CD4-positive, CD25-positive, alpha-beta regulatory T cell (primary cell): ENCODE data around the gene OMP. TPM values are rescaled to one million over a fixed set of nuclear protein-coding genes. Genes with fewer than 3 reads are reported as not detected.
A peak's percentile ranks its signal among the peaks of the same experiment; 100 is the strongest.

Experiments
- ATAC-seq, 2 donors: fragments of 150-1000 bp; cut with Tn5 transposase; one replicate each; pipeline ENCODE4 v1.10.0; 2021; ENCODE audit warnings: low read depth in 2 of 2, moderate number of reproducible peaks in 2 of 2, moderate library complexity in 1 of 2
- DNase-seq, 3 donors: peaks; one replicate each; pipeline versions ENCODE4 v3.0.0 to v3.0.0-alpha.2; 2012 to 2022; ENCODE audit warnings: mixed read lengths in 1 of 3
- H3K27ac ChIP-seq: one replicate; pipeline ENCODE4 v1.7.0; 2013; ENCODE audit warnings: mild to moderate bottlenecking, low read length; ENCODE audit not compliant: insufficient read depth, poor library complexity, severe bottlenecking
- H3K27me3 ChIP-seq: one replicate; pipeline ENCODE4 v1.7.0; 2013; ENCODE audit warnings: low read length; ENCODE audit not compliant: control insufficient read depth, insufficient read depth
- H3K36me3 ChIP-seq: one replicate; pipeline ENCODE4 v1.7.0; 2013; ENCODE audit warnings: mild to moderate bottlenecking, low read length, moderate library complexity; ENCODE audit not compliant: control insufficient read depth, insufficient read depth
- H3K4me1 ChIP-seq: 2 replicates; pipeline ENCODE4 v1.7.0; 2013; ENCODE audit warnings: mild to moderate bottlenecking, low read length; ENCODE audit not compliant: insufficient read depth, control insufficient read depth, poor library complexity, severe bottlenecking
- H3K4me3 ChIP-seq: one replicate; pipeline ENCODE4 v1.7.0; 2013; ENCODE audit warnings: low read depth, mild to moderate bottlenecking, low read length, moderate library complexity
- H3K9me3 ChIP-seq, 2 experiments: 1 replicate in 1 of 2; 2 replicates in 1 of 2; pipeline ENCODE4 v1.7.0; 2013; ENCODE audit warnings: low read length in 2 of 2, mild to moderate bottlenecking in 1 of 2, moderate library complexity in 1 of 2; ENCODE audit not compliant: control insufficient read depth in 2 of 2
- H3K27ac Mint-ChIP-seq, 3 donors: one replicate each; pipeline ENCODE4 v1.8.0; 2020 to 2022; ENCODE audit warnings: mild to moderate bottlenecking in 3 of 3, mixed read lengths in 3 of 3, moderate library complexity in 2 of 3
- H3K27me3 Mint-ChIP-seq: one replicate; pipeline ENCODE4 v1.8.0; 2022; ENCODE audit warnings: mild to moderate bottlenecking, mixed read lengths
- H3K36me3 Mint-ChIP-seq: one replicate; pipeline ENCODE4 v1.8.0; 2020; ENCODE audit warnings: mixed read lengths
- H3K4me1 Mint-ChIP-seq, 4 donors: one replicate each; pipeline ENCODE4 v1.8.0; 2020 to 2022; ENCODE audit warnings: mixed read lengths in 4 of 4, mild to moderate bottlenecking in 1 of 4
- H3K4me3 Mint-ChIP-seq, 4 donors: one replicate each; pipeline ENCODE4 v1.8.0; 2020 to 2022; ENCODE audit warnings: mild to moderate bottlenecking in 4 of 4, mixed read lengths in 4 of 4, moderate library complexity in 3 of 4
- H3K9me3 Mint-ChIP-seq, 7 donors: one replicate each; pipeline ENCODE4 v1.8.0; 2020 to 2022; ENCODE audit warnings: mixed read lengths in 7 of 7, mild to moderate bottlenecking in 3 of 7, moderate library complexity in 2 of 7
- polyA plus RNA-seq, 4 donors: library from polyadenylated mRNA; unstranded; fragments of 300-500 nt; fragmentation: Illumina TruSeq; gene quantifications; one replicate each; pipeline ENCODE4 v1.2.3, GENCODE V29; 2021
- total RNA-seq: library from RNA; stranded (reverse); gene quantifications from one replicate; pipeline ENCODE4 v1.2.3, GENCODE V29; 2022

The OMP gene
- total and polyA plus RNA-seq, 5 donors from 2014 or later = not detected

GRCh38 chr11:77107950-77108349 lies 5.3 kb downstream of the OMP start:
- H3K4me1 ChIP-seq = no peaks in the 10 kb centered on the region
- DNase-seq = no peak
- no peaks in the 10 kb centered on the region for H3K36me3 ChIP-seq
- H3K9me3 ChIP-seq = no peaks in the 10 kb centered on the region
- no peaks in the 10 kb centered on the region for H3K36me3 Mint-ChIP-seq
- no peak for ATAC-seq
- no peak overlapping the region for H3K27ac Mint-ChIP-seq
- no peaks in the 10 kb centered on the region for H3K9me3 Mint-ChIP-seq
- peaks cover 4% of the 10 kb centered on the region for H3K27me3 Mint-ChIP-seq
- no peaks in the 10 kb centered on the region for H3K4me1 Mint-ChIP-seq
- H3K4me3 Mint-ChIP-seq = no peak overlapping the region
- H3K27me3 ChIP-seq = no peaks in the 10 kb centered on the region
- no peak overlapping the region for H3K27ac ChIP-seq
- no peak overlapping the region for H3K4me3 ChIP-seq

GRCh38 chr11:77108436-77108835 lies 5.8 kb downstream of the OMP start:
- H3K36me3 Mint-ChIP-seq = no peaks in the 10 kb centered on the region
- no peaks in the 10 kb centered on the region for H3K4me1 ChIP-seq
- no peak overlapping the region for H3K27ac ChIP-seq
- no peak overlapping the region for H3K4me3 ChIP-seq
- no peaks in the 10 kb centered on the region for H3K36me3 ChIP-seq
- H3K4me3 Mint-ChIP-seq = no peak overlapping the region
- H3K9me3 Mint-ChIP-seq = no peaks in the 10 kb centered on the region
- no peak overlapping the region for H3K27ac Mint-ChIP-seq
- no peak for DNase-seq
- peaks cover 4% of the 10 kb centered on the region for H3K27me3 Mint-ChIP-seq
- H3K4me1 Mint-ChIP-seq = no peaks in the 10 kb centered on the region
- no peaks in the 10 kb centered on the region for H3K27me3 ChIP-seq
- ATAC-seq = no peak
- no peaks in the 10 kb centered on the region for H3K9me3 ChIP-seq

GRCh38 chr11:77109236-77110019 lies 6.8 kb downstream of the OMP start:
- H3K36me3 Mint-ChIP-seq = no peaks in the 10 kb centered on the region
- H3K27ac Mint-ChIP-seq = no peak overlapping the region
- no peaks in the 10 kb centered on the region for H3K4me1 ChIP-seq
- no peak for DNase-seq
- peaks cover 0 to 4% (median 0%) of the 10 kb centered on the region in 4 donors for H3K4me1 Mint-ChIP-seq
- H3K4me3 ChIP-seq = no peak overlapping the region
- no peaks in the 10 kb centered on the region for H3K27me3 ChIP-seq
- H3K27ac ChIP-seq = no peak overlapping the region
- H3K9me3 ChIP-seq = no peaks in the 10 kb centered on the region
- peaks cover 4% of the 10 kb centered on the region for H3K27me3 Mint-ChIP-seq
- ATAC-seq = no peak
- H3K4me3 Mint-ChIP-seq = no peak overlapping the region
- H3K36me3 ChIP-seq = no peaks in the 10 kb centered on the region
- no peaks in the 10 kb centered on the region for H3K9me3 Mint-ChIP-seq

- H3K27me3 ChIP-seq = no peaks in the 10 kb centered on the region
- H3K27me3 Mint-ChIP-seq = peaks cover 4% of the 10 kb centered on the region
- DNase-seq (no peak), ATAC-seq (no peak)
- H3K27ac ChIP-seq = no peak overlapping the region
- no peak overlapping the region for H3K27ac Mint-ChIP-seq
- H3K4me3 ChIP-seq = no peak overlapping the region
- no peaks in the 10 kb centered on the region for H3K36me3 ChIP-seq
- no peaks in the 10 kb centered on the region for H3K4me1 ChIP-seq
- no peaks in the 10 kb centered on the region for H3K9me3 ChIP-seq
- H3K4me1 Mint-ChIP-seq = peaks cover 0 to 4% (median 0%) of the 10 kb centered on the region in 4 donors
- no peaks in the 10 kb centered on the region for H3K36me3 Mint-ChIP-seq
- no peaks in the 10 kb centered on the region for H3K9me3 Mint-ChIP-seq
- no peak overlapping the region for H3K4me3 Mint-ChIP-seq
Observed at GRCh38 chr11:77110836-77111235, 8.2 kb downstream of the OMP start.

GRCh38 chr11:77111277-77111676 lies 8.6 kb downstream of the OMP start:
- Histone ChIP-seq H3K9me3 (no peaks in the 10 kb centered on the region), H3K36me3 (no peaks in the 10 kb centered on the region), H3K27me3 (no peaks in the 10 kb centered on the region), H3K4me1 (no peaks in the 10 kb centered on the region), H3K27ac (no peak overlapping the region), H3K4me3 (no peak overlapping the region)
- H3K9me3 Mint-ChIP-seq = no peaks in the 10 kb centered on the region
- DNase-seq (no peak), ATAC-seq (no peak)
- peaks cover 4% of the 10 kb centered on the region for H3K27me3 Mint-ChIP-seq
- H3K27ac Mint-ChIP-seq = no peak overlapping the region
- H3K4me1 Mint-ChIP-seq = peaks cover 0 to 4% (median 0%) of the 10 kb centered on the region in 4 donors
- H3K36me3 Mint-ChIP-seq = no peaks in the 10 kb centered on the region
- H3K4me3 Mint-ChIP-seq = no peak overlapping the region

GRCh38 chr11:77111946-77112345 lies 9.3 kb downstream of the OMP start:
- no peak overlapping the region for H3K4me3 ChIP-seq
- no peaks in the 10 kb centered on the region for H3K9me3 ChIP-seq
- H3K9me3 Mint-ChIP-seq = no peaks in the 10 kb centered on the region
- no peaks in the 10 kb centered on the region for H3K36me3 Mint-ChIP-seq
- no peaks in the 10 kb centered on the region for H3K36me3 ChIP-seq
- peaks cover 0 to 4% (median 0%) of the 10 kb centered on the region in 4 donors for H3K4me1 Mint-ChIP-seq
- H3K4me1 ChIP-seq = no peaks in the 10 kb centered on the region
- no peak overlapping the region for H3K4me3 Mint-ChIP-seq
- no peak overlapping the region for H3K27ac ChIP-seq
- H3K27me3 ChIP-seq = no peaks in the 10 kb centered on the region
- H3K27me3 Mint-ChIP-seq = peaks cover 4% of the 10 kb centered on the region
- peak overlapping the region in 1 of 3 donors; percentile 74 for H3K27ac Mint-ChIP-seq
- no peak for DNase-seq
- ATAC-seq = no peak

- Mint-ChIP-seq H3K4me1 (peaks cover 0 to 4% (median 0%) of the 10 kb centered on the region in 4 donors), H3K27ac (no peak overlapping the region)
- no peaks in the 10 kb centered on the region for H3K27me3 ChIP-seq
Observed at GRCh38 chr11:77112641-77113381, 10.2 kb downstream of the OMP start.

More at GRCh38 chr11:77112641-77113381, 10.2 kb downstream of the OMP start:
- H3K4me3 ChIP-seq = no peak overlapping the region
- H3K36me3 ChIP-seq = no peaks in the 10 kb centered on the region
- no peak overlapping the region for H3K27ac ChIP-seq
- H3K9me3 ChIP-seq = no peaks in the 10 kb centered on the region
- Mint-ChIP-seq H3K4me3 (no peak overlapping the region), H3K27me3 (peaks cover 4% of the 10 kb centered on the region), H3K36me3 (no peaks in the 10 kb centered on the region), H3K9me3 (no peaks in the 10 kb centered on the region)
- H3K4me1 ChIP-seq = no peaks in the 10 kb centered on the region
- DNase-seq (no peak), ATAC-seq (no peak)
